Uterus (tissue), 2 donors: Measurements from ENCODE around the gene TMEM181.

Experiments
- CTCF ChIP-seq, 4 experiments: fragments of 200-600 bp in 2 of 4; fragments of 450-650 bp in 2 of 4; sonication (generic) in 2 of 4; IDR thresholded peaks; one replicate each; pipeline ENCODE4 v1.5.1; 2016 to 2019; ENCODE audit warnings: antibody characterized with exemption in 4 of 4, mild to moderate bottlenecking in 2 of 4, moderate library complexity in 1 of 4
- POLR2A ChIP-seq, 2 donors: fragments of 450-650 bp; IDR thresholded peaks; one replicate each; pipeline ENCODE4 v1.6.1; 2016; ENCODE audit warnings: antibody characterized with exemption in 2 of 2, mild to moderate bottlenecking in 1 of 2, moderate library complexity in 1 of 2

DNA sequence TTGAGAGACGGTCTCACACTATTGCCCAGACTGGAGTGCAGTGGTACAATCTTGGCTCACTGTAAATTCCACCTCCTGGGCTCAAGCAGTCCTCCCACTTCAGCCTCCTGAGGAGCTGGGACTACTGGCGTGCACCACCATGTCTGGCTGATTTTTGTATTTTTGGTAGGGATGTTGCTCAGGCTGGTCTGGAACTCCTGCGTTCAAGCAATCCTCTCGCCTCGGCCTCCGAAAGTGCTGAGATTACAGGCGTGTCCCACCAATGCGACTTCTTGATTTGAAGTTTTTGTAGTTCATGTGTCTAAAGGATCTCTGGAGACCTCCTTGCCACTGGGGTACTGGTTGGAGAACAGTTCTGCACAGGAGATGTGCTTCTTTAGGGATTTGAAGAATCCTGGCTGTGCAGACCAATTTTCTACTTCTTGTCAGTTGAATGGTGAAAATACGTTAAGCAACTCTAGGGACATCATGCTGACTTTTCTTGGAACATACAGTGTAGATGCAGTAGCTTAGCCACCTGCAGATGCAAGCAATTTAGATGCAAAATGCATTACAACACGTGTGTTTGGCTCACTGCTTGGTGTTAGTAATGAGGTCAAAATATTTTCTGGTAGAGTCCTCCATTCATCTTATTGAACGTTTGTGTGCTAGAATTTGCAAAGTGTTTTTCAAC, 118.2 kb downstream of the TMEM181 start:
- no peak for TF ChIP-seq CTCF (IDR thresholded peaks at IDR 0.05)
- TF ChIP-seq POLR2A (IDR thresholded peaks at IDR 0.05) = no peak
